OCI-LY7 (cell line): ENCODE results near the gene LAMC1. TPM values are rescaled to one million over a fixed set of nuclear protein-coding genes. Genes with fewer than 3 reads are reported as not detected.

Experiments
- BruUV-seq: library from RNA; stranded (reverse); fragments of 400-500 nt; replicated peaks from 2 replicates; lab custom pipeline; 2021; lab: Mats Ljungman, UMichigan
- CTCF ChIA-PET: fragments of 300-600 bp; sonication (Branson Sonifier 250); formaldehyde crosslinking; loops from one replicate; lab custom pipeline; 2022; ENCODE audit warnings: antibody characterized with exemption; ENCODE audit not compliant: unreplicated experiment; lab: Charles Lee
- POLR2A ChIA-PET: fragments of 300-600 bp; sonication (Branson Sonifier 250); formaldehyde crosslinking; loops from one replicate; lab custom pipeline; 2022; ENCODE audit warnings: antibody characterized with exemption; lab: Charles Lee
- DNase-seq: peaks from one replicate; pipeline ENCODE4 v3.0.0-alpha.2; 2015; ENCODE audit warnings: low spot score
- H2AFZ ChIP-seq: fragments of 200-600 bp; sonication (generic), shearing (Covaris generic); 2 replicates; pipeline ENCODE4 v1.6.1; 2014; ENCODE audit warnings: mild to moderate bottlenecking, antibody characterized with exemption, low read length, moderate library complexity
- H3K27ac ChIP-seq: fragments of 200-600 bp; sonication (generic); 2 replicates; pipeline ENCODE4 v1.5.1; 2014; ENCODE audit warnings: mixed run types, low read depth, mild to moderate bottlenecking, moderate library complexity, low read length, inconsistent platforms; ENCODE audit not compliant: poor library complexity, severe bottlenecking
- H3K36me3 ChIP-seq: fragments of 200-600 bp; sonication (generic); 2 replicates; pipeline ENCODE4 v1.6.1; 2014; ENCODE audit warnings: mild to moderate bottlenecking, antibody characterized with exemption, low read length, moderate library complexity, mixed read lengths; ENCODE audit not compliant: insufficient read depth
- H3K4me1 ChIP-seq: fragments of 200-600 bp; sonication (generic); 2 replicates; pipeline ENCODE4 v1.5.1; 2014; ENCODE audit warnings: mild to moderate bottlenecking, low read length; ENCODE audit not compliant: insufficient read depth, poor library complexity, severe bottlenecking
- H3K4me2 ChIP-seq: fragments of 200-600 bp; sonication (generic); 2 replicates; pipeline ENCODE4 v1.6.1; 2014; ENCODE audit warnings: mild to moderate bottlenecking, low read length
- H3K4me3 ChIP-seq: fragments of 200-600 bp; sonication (generic); 2 replicates; pipeline ENCODE4 v1.5.1; 2014; ENCODE audit warnings: mild to moderate bottlenecking, low read depth, low read length; ENCODE audit not compliant: poor library complexity, severe bottlenecking
- H3K79me2 ChIP-seq: fragments of 200-600 bp; sonication (generic); 2 replicates; pipeline ENCODE4 v1.6.1; 2016; ENCODE audit warnings: low read depth, mild to moderate bottlenecking, low read length, moderate library complexity, mixed read lengths; ENCODE audit not compliant: insufficient read depth
- H3K9me2 ChIP-seq: fragments of 200-600 bp; sonication (generic); 2 replicates; pipeline ENCODE4 v1.6.1; 2016; ENCODE audit warnings: mild to moderate bottlenecking, low read length, mixed read lengths; ENCODE audit not compliant: insufficient read depth
- H3K9me3 ChIP-seq: fragments of 200-600 bp; sonication (generic); 2 replicates; pipeline ENCODE4 v1.6.1; 2014; ENCODE audit warnings: mild to moderate bottlenecking, mixed run types, low read length, mixed read lengths
- H4K20me1 ChIP-seq: fragments of 200-600 bp; sonication (generic); 2 replicates; pipeline ENCODE4 v1.6.1; 2014; ENCODE audit warnings: mild to moderate bottlenecking, antibody characterized with exemption, low read length, moderate library complexity, mixed read lengths; ENCODE audit not compliant: insufficient read depth
- EZH2phosphoT487 ChIP-seq: fragments of 200-600 bp; sonication (generic); IDR thresholded peaks from 2 replicates; pipeline ENCODE4 v1.6.1; 2018; ENCODE audit warnings: low read depth, borderline replicate concordance, mild to moderate bottlenecking, mixed run types, antibody characterized with exemption, low read length, moderate library complexity, mixed read lengths
- intact Hi-C: fragments of 100-400 bp; cut with micrococcal nuclease; formaldehyde crosslinking; loops from one replicate; pipeline ENCODE4 v1.10.0; 2022; ENCODE audit not compliant: unreplicated experiment
- total RNA-seq, 2 experiments: library from RNA; depleted of rRNA in 1 of 2; stranded (reverse); fragments of >200 nt in 1 of 2; shearing (Covaris generic) in 1 of 2; gene quantifications; 2 replicates each; pipeline ENCODE4 v1.2.3, GENCODE V29; 2014 to 2022
- TF ChIP-seq, protein P1 (sequence below): fragments of 200-600 bp; sonication (generic); conservative IDR thresholded peaks from 2 replicates; pipeline ENCODE4 v1.5.1; 2014; ENCODE audit warnings: mild to moderate bottlenecking, antibody characterized with exemption, low read length, moderate library complexity, mixed read lengths

LAMC1 gene
- total RNA-seq, 2 experiments from 2014 or later = 24.2 to 42.1 TPM

DNA sequence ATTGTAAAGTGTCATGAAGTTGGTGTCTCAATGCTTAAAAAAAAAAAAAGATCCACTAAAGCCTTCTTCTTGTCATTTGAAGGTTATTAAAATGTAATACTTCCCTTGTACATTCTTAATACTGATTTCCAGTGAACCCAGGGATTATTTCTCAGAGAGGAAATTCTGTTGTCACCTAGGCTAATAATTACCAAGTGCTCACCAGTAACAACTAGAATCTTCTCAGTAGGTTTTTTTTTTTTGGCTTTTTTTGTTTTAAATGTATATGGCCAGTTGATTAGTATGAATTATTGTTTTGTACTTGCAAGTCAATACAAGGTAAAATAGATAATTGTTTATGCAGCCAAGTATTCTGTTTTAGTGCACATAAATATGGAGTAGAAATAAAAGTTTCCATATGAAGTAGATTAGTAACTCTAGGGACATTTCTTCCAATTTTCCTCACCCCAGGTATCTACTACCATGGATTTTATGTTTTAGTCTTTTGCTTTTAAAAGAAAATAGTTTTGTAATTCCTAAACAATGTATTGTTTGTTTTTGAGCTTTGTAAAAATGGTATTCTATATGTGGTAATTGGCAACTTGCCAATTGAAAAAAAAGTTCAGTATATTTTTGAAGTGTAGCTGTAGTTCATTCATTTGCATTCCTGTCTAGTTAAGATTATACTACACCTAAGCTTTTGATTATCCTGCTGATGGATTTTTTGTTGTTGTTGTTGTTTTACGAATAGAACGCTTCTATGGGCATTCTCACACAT, 21.9 kb downstream of the LAMC1 start:
- Histone ChIP-seq H3K9me3 (no peaks in the 10 kb centered on the region), H3K79me2 (peaks cover 78% of the 10 kb centered on the region), H3K27ac (no peak overlapping the region), H3K4me1 (peaks cover 69% of the 10 kb centered on the region), H4K20me1 (no peaks in the 10 kb centered on the region), H3K4me3 (no peak overlapping the region), H3K36me3 (no peaks in the 10 kb centered on the region), H3K4me2 (peak overlapping the region; percentile 87), H3K9me2 (no peaks in the 10 kb centered on the region), H2AFZ (no peak overlapping the region)
- ChIA-PET POLR2A (interaction anchor here (0.7 to 6.6 kb wide), 4 partner anchors 11 to 21 kb away, joined by 3 to 69 read pairs (median 28); no protein-coding TSS in a partner anchor), CTCF (no interaction called here)
- no TSS peak for BruUV-seq
- intact Hi-C loops = no loop called here
- DNase-seq = no peak
- TF ChIP-seq, protein P1, sequence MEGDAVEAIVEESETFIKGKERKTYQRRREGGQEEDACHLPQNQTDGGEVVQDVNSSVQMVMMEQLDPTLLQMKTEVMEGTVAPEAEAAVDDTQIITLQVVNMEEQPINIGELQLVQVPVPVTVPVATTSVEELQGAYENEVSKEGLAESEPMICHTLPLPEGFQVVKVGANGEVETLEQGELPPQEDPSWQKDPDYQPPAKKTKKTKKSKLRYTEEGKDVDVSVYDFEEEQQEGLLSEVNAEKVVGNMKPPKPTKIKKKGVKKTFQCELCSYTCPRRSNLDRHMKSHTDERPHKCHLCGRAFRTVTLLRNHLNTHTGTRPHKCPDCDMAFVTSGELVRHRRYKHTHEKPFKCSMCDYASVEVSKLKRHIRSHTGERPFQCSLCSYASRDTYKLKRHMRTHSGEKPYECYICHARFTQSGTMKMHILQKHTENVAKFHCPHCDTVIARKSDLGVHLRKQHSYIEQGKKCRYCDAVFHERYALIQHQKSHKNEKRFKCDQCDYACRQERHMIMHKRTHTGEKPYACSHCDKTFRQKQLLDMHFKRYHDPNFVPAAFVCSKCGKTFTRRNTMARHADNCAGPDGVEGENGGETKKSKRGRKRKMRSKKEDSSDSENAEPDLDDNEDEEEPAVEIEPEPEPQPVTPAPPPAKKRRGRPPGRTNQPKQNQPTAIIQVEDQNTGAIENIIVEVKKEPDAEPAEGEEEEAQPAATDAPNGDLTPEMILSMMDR = no peak
- no peak for TF ChIP-seq EZH2phosphoT487

DNA sequence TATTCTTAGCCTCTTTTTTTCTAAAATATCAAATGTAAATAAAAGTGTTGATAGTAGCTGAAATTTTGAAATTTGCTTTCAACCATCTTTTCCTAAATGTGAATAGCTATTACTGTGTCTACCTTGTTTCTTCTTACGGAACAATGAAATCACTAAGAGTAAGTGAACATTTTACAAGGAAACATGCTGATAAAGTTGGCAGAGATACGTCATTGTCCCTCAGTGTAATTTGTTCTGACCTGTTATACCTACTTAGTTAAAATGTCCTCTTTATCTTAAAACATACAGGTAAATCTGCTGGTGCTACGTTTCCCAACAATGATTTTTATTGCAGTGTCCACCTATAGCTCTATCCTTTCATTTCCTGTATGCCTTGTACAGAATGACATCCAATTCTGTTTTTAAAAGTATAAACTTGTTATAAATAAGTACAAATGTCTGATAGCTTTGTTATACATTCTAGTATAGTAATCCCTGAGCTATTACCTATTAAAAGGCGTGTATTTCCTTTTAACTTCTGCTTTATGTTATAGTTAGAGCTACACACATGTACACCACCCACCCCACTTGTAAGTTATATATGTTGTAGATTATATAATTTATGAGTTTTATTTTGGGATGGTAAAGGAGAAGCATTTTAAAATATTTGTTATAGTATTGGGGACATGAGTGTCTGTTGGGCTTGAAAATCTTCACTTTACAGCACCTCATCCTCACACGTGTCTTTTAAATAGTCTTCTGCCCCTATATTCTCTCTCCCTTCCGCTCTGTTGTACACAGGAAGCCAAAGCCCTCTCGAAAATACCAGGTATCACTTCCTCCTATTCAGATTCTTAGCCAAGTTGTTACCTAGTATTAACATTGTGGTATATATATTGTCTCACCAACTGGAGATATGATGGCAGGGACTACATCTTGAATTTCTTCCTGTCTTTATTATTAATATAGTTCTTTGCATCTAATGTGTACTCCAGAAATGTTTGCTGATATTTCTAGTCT, 25.2 kb downstream of the LAMC1 start:
- CTCF ChIA-PET = interaction anchor here (2.1 kb wide), 1 partner anchor 23 kb away, joined by 9 read pairs; no protein-coding TSS in a partner anchor
- H3K4me2 ChIP-seq = peak overlapping the region; percentile 87

More for the DNA sequence above, 25.2 kb downstream of the LAMC1 start:
- Histone ChIP-seq H2AFZ (peak overlapping the region; percentile 18; the same call in 1 of the 2 replicates), H3K9me3 (no peaks in the 10 kb centered on the region), H3K9me2 (no peaks in the 10 kb centered on the region), H3K79me2 (peaks cover 67% of the 10 kb centered on the region), H3K4me1 (peaks cover 79% of the 10 kb centered on the region), H3K36me3 (no peaks in the 10 kb centered on the region), H3K4me3 (peak overlapping the region; percentile 55), H3K27ac (peak overlapping the region; percentile 93), H4K20me1 (no peaks in the 10 kb centered on the region)
- no peak for TF ChIP-seq EZH2phosphoT487
- TF ChIP-seq, protein P1 = no peak
- DNase-seq = peak; percentile 89
- intact Hi-C loops = loop anchor here (2.0 kb wide), 2 partner anchors 22 to 24 kb away; no protein-coding TSS in a partner anchor
- TSS peak; percentile 98 for BruUV-seq
- POLR2A ChIA-PET = interaction anchor here (0.5 to 6.6 kb wide), 11 partner anchors 8 to 267 kb away, joined by 3 to 69 read pairs (median 5); no protein-coding TSS in a partner anchor
